ENCODE results near the gene C1QL4.
"Not testable (repeated sequence)": the region's sequence is repeated elsewhere in the genome, so short reads cannot be mapped to it uniquely, and the experiment has no call there.

The C1QL4 gene

DNA sequence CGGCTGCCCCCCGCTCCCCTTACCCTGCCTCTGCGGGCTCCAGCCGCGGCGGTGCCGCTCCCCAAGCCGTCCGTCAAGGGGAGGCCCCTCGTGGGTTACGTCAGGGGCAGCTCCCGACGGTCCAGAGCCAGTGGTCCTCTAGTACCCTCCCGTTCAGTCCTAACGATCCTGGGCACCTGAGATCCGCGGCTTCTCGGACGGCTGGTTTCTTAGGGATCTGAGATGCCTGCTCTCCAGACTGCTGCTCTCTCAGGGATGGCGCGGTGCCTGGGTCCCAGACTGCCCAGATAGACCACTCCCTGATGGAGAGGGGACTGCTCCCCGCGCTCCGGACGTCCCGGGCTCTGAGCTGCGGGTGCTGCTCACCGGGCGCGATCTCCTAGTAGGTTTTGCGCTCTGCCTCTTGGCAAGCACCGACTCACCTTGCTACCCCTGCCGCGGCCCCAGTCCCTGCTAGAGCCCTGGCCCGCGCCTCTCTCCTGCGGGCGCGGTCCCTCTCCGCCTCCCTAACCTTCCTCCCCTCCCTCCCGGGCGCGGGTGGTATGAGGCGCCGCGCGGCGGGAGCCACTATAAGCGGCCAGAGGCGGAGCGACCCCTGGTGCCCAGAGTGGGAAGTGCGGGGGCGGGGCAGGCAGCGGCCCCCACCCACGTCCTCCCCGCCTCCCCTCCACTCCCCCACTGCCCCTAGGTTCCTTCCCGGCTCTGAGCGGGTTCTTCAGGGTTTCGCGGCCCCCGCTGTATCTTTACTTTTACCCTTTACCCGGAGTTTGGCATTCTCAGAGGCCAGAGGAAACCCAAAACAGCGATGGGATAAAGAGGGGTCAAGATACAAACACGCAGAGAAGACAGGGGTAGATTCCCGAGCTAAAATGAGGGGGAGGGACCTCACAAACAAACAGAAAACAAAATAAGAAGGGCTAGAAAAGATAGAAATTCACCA lies at the start of gene C1QL4:
C1QL4 (minus strand) TSS at position 544 of the 940 bp plus-strand sequence. CDS start 711 bp downstream, outside the sequence.
- peak; percentile 10 for DNase-seq

DNA sequence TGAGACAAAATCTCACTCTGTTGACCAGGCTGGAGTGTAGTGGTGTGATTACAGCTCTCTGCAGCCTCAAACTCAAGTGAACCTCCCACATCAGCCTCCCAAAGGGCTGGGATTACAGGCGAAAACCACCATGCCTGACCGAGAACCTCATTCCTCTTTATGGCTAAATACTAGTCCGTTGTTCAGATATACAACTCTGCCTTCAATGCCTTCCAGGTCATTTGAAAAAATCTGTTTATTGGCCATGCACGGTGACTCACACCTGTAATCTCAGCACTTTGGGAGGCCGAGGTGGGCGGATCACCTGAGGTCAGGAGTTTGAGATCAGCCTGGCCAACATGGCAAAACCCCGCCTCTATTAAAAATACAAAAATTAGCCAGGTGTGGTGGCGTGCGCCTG lies 43.2 kb upstream of the C1QL4 start:
- not testable (repeated sequence) for DNase-seq

DNA sequence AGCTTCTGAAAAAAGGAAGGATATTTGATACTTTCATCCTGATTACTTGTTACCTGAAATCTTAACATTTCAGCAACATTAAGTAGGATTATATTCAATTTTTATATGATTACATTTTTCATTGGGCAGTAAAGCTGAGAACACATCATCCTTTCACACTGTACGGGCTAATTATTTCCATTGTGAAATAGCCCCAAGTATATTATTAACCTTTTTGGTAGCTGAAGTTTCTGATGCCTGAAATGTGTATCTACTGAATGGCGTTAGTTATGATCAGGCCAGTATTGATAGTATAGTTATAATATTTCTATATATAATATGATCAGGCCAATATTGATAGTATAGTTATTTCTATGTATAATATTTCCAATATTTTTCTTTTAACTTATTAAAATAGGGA lies 40.4 kb upstream of the C1QL4 start:
- DNase-seq, result no peak

DNA sequence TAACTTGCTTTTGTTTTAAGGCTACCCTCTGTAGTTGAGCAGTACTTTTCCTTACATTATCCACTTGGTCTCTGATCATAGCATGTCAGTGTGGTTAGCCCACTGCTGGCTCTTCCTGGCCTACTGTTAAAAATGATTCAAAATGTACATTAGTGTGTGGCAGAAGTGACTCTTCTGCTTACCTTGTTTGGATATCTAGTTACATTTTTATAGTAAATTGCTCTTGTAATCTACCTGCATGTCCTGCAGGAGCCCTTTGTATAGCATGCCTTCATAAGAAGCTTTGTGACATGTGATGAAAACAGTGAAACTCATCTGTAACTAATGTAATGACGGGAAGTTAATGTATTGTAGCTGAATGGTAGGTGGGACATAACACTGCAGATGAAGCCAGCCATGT lies 38.4 kb upstream of the C1QL4 start:
- no peak for DNase-seq

DNA sequence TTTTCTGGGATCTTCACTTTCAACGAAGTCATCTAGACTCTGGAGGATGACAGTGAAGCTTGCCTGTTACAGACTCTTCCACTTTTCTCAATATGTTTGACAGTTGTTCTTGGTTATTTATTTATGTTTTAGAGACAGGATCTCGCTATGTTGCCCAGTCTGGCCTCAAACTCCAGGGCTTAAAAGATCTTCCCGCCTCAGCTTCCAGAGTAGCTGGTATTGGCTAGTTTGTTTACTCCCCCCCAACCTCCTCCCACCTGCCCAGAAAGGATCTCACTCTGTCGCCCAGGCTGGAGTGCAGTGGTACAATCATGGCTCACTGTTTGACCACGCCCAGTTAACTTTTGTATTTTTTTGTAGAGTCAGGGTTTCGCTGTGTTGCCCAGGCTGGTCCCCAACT lies 33.6 kb upstream of the C1QL4 start:
- DNase-seq, result no peak

DNA sequence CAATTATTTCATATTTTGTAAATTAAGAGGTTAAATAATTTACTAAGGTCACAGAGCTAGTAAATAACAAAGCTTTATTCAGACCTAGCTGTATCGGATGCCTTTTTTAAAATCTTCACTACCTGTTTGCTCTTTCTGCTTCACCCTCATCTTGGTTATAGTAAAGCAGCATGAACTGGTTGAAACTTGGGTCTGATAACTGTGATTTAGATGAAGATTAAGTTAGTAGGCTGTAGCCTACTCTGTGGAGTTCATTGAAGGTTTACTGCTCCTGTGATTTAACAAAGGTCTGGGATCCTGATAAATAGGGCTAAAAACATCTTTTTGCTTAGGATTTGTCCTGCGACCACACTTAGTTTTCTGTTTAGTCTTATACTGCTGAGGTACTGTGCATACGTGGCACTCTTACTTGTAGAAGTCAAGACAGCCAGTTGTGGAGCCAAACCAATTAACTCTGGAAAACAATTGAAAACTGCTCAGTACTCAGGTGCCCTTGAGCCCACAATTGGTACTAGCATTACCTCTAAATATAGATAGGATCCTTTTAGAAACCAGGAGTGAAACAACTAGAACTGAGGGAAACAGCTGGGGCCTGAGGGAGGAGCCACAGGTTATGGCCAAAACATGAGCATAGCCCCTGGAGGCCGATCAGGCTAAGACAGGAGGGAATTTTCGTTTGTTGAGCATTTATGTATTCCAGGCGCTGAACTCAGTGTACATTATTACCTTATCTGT lies 32.6 kb upstream of the C1QL4 start:
- DNase-seq, result no peak

DNA sequence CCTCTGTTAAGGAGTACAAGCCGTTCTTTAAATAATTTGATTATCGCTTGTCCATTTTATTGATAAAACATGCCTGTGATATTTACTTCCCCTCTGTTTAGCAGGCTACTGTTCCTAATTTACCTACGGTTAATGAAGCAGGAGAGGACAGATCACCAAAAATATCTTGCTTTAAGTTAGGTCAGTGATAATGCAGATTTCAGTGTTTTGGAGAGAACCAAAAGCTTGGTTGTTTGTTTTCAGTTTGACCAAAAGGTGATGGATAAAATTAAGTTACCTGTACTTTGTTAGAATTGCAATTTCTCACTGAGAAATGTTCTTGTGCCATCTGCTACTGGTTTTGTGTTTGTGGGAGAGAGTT lies 31.2 kb upstream of the C1QL4 start:
- no peak for DNase-seq

DNA sequence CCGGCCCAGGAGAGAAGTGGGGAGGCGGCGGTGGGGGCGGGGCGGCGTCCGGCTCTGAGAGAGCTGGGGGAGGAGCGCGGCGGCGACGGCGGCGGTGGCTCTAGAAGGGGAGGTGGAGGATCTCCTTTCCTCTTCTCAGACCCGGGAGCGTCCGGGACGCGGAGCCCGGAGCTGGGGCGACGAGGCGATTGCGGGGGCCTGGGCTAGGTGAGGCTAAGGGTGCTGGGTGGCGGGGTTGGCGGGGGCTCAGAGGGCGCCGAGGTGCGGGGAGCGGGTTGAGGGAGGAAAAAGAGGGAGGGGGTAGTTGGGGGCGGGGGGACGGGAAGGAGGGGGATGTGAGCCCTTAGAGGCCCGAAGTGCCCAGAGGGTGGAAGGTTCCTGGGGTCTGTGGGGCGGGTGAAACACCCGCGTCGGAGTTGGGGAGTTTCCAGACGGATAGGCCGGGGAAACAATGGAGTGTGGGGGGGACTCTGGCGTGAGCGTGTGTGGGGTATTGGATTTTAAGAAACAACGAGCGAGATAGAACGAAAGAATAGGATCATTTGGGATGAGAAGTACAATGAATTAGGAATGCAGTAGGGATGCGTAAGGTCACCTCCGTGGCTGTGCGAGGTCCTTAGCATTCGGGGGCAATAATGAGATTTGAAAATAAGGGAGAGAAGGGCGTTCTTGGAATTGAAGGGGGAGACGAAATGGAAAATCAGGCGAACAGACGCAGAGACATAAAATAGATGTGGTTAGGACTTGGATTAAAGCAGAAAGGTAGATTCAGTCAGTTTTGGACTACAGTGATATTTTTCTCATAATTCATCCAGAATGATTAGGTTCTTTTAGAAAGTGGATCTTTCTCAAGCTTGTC lies 30.6 kb upstream of the C1QL4 start, which contains the start of gene SPATS2:
SPATS2 (plus strand) TSS at position 82 of the 859 bp plus-strand sequence. CDS start 93,551 bp downstream, outside the sequence.
- no peak for DNase-seq

DNA sequence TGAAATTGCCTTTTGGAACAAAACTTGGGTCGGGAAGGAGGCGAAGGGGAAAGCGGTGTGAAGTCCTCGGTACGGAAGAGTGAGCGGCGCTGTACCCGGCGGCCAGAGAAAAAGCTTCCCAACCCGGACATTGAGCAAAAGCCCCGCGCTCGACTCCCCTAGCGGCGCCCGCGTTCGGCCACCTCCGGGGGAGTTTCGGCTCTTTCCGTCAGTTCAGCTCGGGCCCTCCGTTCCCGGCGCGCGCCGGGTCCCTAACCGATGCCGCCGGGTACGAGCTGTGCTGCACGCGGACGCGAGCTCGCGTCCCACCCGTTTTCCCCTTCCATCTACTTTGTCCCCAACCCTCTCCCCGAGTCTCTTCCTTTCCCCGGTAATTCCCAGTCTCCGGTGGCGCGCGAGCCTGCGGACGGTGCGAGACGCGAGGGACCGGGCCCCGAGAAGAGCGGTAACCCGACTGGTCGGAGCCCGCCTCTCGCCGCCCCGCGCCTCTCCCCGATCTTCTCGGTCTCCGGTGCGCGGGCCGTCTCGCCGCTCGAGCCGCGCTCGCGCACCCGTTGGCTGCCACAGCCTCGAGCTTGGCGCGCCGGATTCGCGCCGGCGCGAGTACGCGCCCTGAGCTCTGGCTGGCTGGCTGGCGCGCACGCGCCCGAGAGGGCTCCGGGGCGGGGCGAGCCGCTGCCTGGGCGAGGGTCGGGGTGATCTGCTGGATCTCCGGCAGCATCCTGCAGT lies 29.8 kb upstream of the C1QL4 start:
- peak; percentile 63 for DNase-seq

DNA sequence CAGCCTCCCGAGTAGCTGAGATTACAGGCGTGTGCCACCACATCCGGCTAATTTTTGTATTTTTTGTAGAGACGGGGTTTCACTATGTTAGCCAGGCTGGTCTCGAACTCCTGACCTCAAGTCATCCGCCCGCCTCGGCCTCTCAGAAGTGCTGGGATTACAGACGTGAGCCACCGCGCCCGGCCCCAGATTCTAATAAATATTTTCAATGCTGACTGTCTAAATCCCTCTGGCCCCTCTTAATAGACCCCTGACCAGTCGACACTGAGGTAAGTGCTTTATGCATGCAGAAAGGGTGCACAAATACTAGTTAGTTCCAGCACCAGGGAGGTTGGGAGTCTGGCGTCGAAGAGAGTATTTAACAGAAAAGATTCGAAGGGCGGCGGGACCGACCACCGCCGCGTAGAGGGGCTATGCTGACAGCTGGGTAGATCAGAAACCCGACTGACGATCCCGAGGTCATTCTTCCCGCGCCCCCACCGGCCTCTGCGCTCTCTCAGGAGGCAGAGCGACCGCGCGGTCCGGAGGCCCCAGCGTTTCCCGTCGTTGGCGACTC lies 29.2 kb upstream of the C1QL4 start:
- DNase-seq, result no peak

DNA sequence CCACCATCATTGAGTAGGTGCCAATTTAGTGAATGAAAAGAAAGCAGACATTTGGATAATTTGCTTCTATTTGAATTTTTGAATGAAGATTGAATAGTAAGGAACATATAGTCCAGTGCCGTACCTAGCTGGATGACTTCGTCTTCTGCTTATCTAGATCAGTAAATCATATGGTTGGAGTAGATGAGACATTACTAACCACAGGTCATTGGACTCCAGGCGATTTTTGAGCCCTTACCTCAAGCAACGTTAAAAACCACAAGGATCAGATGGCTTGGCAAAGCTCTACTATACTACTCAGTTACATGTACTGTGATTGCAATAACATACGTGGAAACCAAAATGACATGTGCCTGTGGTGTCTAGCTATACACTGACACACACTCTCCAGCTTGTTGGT lies 28.6 kb upstream of the C1QL4 start:
- no peak for DNase-seq

DNA sequence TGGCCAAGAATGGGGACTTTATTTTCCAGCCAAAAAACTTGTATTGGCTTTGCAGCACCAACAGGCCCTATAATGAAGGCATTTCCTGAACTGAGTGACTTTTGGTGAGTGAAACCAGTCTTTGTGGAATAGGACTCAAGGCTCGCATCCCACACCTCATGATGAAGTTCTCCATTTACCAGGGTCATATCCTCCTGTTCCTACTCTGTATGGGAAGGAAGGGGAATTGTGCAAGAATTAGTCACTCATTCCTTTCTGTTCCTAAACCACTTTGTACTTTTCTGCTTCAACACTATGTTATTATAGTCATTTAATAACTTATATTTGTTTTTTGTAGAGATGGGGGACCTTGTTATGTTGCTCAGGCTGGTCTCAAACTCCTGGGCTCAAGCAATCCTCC lies 28.0 kb upstream of the C1QL4 start:
- DNase-seq, result no peak

DNA sequence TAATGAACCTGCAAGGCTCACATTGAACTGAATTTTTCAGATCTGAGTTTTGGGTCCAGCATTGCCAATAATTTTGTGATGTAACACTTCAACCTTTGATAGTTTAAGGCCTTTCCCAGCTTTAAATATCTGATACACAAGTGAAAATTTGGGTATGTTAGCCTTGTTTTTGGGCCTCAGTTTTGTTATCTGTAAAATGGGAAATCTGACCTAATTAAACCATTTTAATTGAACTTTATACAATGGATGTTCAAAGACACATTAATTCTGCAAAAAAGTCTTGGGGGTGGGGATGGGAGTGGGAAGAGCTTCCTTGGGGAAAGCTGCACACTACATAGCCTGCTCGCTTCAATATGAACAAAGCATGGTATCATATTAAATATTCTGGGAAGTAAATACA lies 25.1 kb upstream of the C1QL4 start:
- no peak for DNase-seq

DNA sequence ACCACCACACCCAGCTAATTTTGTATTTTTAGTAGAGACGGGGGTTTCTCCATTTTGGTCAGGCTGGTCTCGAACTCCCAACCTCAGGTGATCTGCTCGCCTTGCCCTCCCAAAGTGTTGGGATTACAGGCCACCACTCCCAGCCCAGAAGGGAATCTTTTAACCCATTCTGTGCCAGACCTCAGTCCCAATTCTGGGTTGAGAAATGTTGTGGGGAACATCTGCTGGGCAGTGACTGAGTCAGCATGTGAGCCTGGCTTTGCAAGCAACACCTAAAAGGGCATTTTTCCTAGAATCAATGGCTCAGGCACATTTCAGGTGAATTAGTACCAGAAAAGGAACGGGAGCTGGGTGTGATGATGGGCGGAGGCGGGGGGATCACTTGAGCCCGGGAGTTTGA lies 22.7 kb upstream of the C1QL4 start:
- no peak for DNase-seq

DNA sequence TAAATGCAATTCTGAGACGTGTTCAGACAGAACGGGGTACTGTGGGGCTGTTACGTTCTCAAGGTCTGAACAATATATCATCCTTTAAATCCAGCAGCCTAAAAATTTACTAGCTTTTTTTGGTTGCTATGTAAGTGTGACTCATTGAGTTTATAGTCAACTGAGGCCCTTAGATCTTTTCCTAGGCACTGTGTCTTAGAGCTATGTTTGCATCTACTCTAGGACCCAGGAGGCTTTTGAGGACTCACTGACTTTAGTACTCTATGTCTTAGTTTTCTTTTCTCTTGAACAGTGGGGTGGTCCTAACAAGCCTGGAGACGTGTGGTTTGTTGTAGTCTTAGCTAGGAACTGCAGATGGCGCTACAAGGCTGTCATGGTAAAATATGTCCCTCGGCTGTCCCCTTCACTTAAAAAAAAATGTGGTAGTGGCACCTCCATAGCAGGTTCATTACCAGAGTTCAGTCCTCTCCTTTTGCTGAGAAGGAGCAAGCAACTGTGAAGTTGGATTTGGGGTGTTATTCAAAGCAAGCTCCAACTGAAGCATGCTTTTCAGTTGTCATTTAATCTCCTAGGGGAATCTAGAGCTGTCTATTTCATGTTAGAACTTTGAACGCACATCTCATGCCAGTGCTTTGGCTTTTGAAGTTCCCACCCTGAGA lies 21.6 kb upstream of the C1QL4 start:
- DNase-seq, result no peak

DNA sequence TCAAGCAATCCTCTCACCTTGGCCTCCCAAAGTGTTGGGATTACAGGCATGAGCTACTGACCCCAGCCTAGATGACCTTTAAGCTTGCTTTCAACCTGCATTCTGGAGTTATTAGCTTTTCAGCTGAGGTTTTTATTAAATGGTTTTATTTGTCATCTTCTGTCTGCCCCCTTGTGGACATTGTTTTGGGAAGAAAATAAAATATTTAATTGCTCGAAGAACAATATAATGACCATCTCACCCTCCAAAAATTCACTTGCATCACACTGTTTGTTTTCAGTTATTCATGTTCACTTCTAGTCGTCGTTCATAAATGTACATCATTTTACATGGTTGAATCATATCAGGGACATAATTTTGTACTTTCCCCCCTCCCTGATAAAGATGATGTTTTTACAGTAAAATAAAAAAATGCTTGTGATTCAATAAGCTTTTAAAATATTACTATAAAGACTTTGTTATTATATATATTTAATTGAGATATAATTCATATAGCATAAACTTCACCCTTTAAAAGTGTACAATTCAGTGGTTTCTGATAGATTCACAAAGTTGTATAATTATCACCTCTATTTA lies 20.2 kb upstream of the C1QL4 start:
- DNase-seq, result no peak

DNA sequence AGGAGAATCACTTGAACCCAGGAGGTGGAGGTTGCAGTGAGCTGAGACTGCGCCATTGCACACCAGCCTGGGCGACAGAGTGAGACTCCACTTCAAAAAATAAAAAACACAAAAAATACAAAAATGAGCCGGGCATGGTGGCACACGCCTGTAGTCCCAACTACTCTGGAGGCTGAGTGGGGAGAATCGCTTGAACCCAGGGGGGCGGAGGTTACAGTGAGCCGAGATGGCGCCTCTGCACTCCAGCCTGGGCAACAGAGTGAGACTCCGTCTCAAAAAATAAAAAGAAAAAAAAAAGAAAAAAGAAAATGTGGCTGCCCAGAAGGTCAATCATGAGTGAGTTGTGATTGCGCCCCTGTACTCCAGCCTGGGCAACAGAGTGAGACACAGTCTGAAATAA lies 18.9 kb upstream of the C1QL4 start:
- no peak for DNase-seq

DNA sequence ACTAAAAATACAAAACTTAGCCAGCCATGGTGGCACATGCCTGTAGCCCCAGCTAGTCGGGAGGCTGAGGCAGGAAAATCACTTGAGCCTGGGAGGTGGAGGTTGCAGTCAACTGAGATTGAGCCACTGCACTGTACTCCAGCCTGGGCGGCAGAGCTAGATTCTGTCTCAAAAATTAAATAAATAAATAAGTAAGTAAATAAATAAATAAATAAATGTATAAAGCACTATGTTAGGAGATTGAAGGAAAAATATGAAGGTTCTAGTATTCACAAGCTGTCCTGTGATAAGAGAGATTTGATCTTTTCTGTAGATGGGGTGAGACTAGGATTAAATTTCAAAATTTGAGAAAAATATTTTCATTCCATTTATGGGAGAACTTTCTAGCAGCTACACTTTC lies 15.4 kb upstream of the C1QL4 start:
- DNase-seq, result no peak

DNA sequence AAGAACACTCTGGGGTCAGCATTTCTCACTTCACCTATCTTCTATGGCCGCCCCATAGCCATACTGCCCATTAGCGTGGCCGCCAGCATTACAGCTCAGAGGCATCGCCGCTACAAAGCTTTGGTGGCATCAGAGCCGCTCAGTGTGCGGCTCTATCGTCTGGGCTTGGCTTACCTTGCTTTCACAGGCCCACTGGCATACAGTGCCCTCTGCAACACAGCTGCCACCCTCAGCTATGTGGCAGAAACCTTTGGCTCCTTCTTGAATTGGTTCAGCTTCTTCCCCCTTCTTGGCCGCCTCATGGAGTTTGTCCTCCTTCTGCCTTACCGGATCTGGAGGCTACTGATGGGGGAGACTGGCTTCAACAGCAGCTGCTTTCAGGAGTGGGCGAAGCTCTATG lies 12.3 kb upstream of the C1QL4 start:
- DNase-seq, result no peak

DNA sequence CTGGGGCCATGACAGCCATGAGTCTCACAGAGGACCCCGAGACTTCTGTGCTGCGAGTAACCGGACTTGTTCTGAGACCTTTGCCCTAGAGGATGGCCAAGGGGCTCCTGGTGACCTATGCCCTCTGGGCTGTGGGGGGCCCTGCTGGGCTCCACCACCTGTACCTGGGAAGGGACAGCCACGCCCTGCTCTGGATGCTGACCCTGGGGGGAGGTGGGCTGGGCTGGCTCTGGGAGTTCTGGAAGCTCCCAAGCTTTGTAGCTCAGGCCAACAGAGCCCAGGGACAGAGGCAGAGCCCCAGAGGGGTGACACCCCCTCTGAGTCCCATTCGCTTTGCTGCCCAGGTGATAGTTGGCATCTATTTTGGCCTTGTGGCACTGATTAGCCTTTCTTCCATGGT lies 11.8 kb upstream of the C1QL4 start:
- no peak for DNase-seq

All from NCI-H1436 treated with DMSO at 0.1 percent for 48 hours (cell line).